ENCODE results near the gene PCED1B.

The PCED1B gene

GRCh38 chr12:47223848-47224213 is 144.4 kb downstream of the PCED1B start:
- H3K4me3 ChIP-seq (ENCODE audit: low read depth, low read length), result no peak overlapping the region

GRCh38 chr12:47224563-47225133 is 145.2 kb downstream of the PCED1B start:
- TF ChIP-seq CTCF (IDR thresholded peaks at IDR 0.05; ENCODE audit: borderline replicate concordance, insufficient read depth, low read depth, low read length), result no peak
- H3K4me3 ChIP-seq (ENCODE audit: low read depth, low read length), result no peak overlapping the region

More at GRCh38 chr12:47223848-47224213, 144.4 kb downstream of the PCED1B start:
- TF ChIP-seq CTCF (IDR thresholded peaks at IDR 0.05; ENCODE audit: borderline replicate concordance, insufficient read depth, low read depth, low read length), result no peak

- no peak for TF ChIP-seq CTCF (IDR thresholded peaks at IDR 0.05; ENCODE audit: borderline replicate concordance, insufficient read depth, low read depth, low read length)
- H3K4me3 ChIP-seq (ENCODE audit: low read depth, low read length), result no peak overlapping the region
Measured at GRCh38 chr12:47225356-47225755, 145.9 kb downstream of the PCED1B start.

GRCh38 chr12:47226199-47226598 is 146.8 kb downstream of the PCED1B start:
- no peak for TF ChIP-seq CTCF (IDR thresholded peaks at IDR 0.05; ENCODE audit: borderline replicate concordance, insufficient read depth, low read depth, low read length)

GRCh38 chr12:47228802-47229201 is 149.4 kb downstream of the PCED1B start:
- TF ChIP-seq CTCF (IDR thresholded peaks at IDR 0.05; ENCODE audit: borderline replicate concordance, insufficient read depth, low read depth, low read length), result no peak

More at GRCh38 chr12:47226199-47226598, 146.8 kb downstream of the PCED1B start:
- no peak overlapping the region for H3K4me3 ChIP-seq (ENCODE audit: low read depth, low read length)

GRCh38 chr12:47231456-47231855 is 152.0 kb downstream of the PCED1B start:
- no peak for TF ChIP-seq CTCF (IDR thresholded peaks at IDR 0.05; ENCODE audit: borderline replicate concordance, insufficient read depth, low read depth, low read length)
- no peak overlapping the region for H3K4me3 ChIP-seq (ENCODE audit: low read depth, low read length)

More at GRCh38 chr12:47228802-47229201, 149.4 kb downstream of the PCED1B start:
- no peak overlapping the region for H3K4me3 ChIP-seq (ENCODE audit: low read depth, low read length)

- TF ChIP-seq CTCF (IDR thresholded peaks at IDR 0.05; ENCODE audit: borderline replicate concordance, insufficient read depth, low read depth, low read length), result no peak
- no peak overlapping the region for H3K4me3 ChIP-seq (ENCODE audit: low read depth, low read length)
Measured at GRCh38 chr12:47234576-47235141, 155.2 kb downstream of the PCED1B start.

Measured in GM12875 (cell line).